DND-41 (cell line): ENCODE data around the gene TNC.

Experiments used
- EZH2 ChIP-seq: IDR thresholded peaks from 3 replicates; pipeline ENCODE4 v1.6.1; 2012; ENCODE audit warnings: borderline replicate concordance, low read depth, mild to moderate bottlenecking, moderate library complexity, low read length, inconsistent platforms; ENCODE audit not compliant: severe bottlenecking
- TF ChIP-seq, protein P1 (sequence below): IDR thresholded peaks from 2 replicates; pipeline ENCODE4 v1.5.1; 2012; ENCODE audit warnings: borderline replicate concordance, low read length, moderate library complexity, mild to moderate bottlenecking; ENCODE audit not compliant: poor library complexity, severe bottlenecking; ENCODE audit errors: extremely low read depth

GRCh38 chr9:115127191-115127817 is 9.3 kb upstream of the TNC start:
- TF ChIP-seq, protein P1, sequence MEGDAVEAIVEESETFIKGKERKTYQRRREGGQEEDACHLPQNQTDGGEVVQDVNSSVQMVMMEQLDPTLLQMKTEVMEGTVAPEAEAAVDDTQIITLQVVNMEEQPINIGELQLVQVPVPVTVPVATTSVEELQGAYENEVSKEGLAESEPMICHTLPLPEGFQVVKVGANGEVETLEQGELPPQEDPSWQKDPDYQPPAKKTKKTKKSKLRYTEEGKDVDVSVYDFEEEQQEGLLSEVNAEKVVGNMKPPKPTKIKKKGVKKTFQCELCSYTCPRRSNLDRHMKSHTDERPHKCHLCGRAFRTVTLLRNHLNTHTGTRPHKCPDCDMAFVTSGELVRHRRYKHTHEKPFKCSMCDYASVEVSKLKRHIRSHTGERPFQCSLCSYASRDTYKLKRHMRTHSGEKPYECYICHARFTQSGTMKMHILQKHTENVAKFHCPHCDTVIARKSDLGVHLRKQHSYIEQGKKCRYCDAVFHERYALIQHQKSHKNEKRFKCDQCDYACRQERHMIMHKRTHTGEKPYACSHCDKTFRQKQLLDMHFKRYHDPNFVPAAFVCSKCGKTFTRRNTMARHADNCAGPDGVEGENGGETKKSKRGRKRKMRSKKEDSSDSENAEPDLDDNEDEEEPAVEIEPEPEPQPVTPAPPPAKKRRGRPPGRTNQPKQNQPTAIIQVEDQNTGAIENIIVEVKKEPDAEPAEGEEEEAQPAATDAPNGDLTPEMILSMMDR, result no peak
- TF ChIP-seq EZH2, result no peak
